Right kidney (tissue), 1 donor: Measurements from ENCODE around the gene MRPL24.

ENCODE experiments used
- DNase-seq: peaks from one replicate; pipeline ENCODE4 v3.0.0-alpha.2; 2016

MRPL24 gene

GRCh38 chr1:156692925-156693847 is 47.7 kb downstream of the MRPL24 start:
- peak; percentile 82 for DNase-seq

GRCh38 chr1:156692441-156692924 is 48.4 kb downstream of the MRPL24 start:
- peak; percentile 61 for DNase-seq

- peak; percentile 69 for DNase-seq
These were observed 49.0 kb downstream of the MRPL24 start for GRCh38 chr1:156691665-156692440.

GRCh38 chr1:156691191-156691590 is 49.7 kb downstream of the MRPL24 start:
- DNase-seq: no peak

- DNase-seq: no peak
These were observed 50.2 kb downstream of the MRPL24 start for GRCh38 chr1:156690675-156691036.

GRCh38 chr1:156689953-156690674 is 50.8 kb downstream of the MRPL24 start:
- no peak for DNase-seq

- peak; percentile 91 for DNase-seq
These were observed 51.6 kb downstream of the MRPL24 start for GRCh38 chr1:156689035-156689952.
